ENCODE data around the gene NTSR1. TPM values are rescaled to one million over a fixed set of nuclear protein-coding genes. Genes with fewer than 3 reads are reported as not detected.

Gene NTSR1
- total and polyA plus RNA-seq, 2 of the 8 experiments (the other 6 are each of a cell fraction or from before 2014, with no cell fraction given) = 0.53 to 0.89 TPM

- TF ChIP-seq SIN3A (conservative IDR thresholded peaks at IDR 0.05 in 1 of 2, IDR thresholded peaks at IDR 0.05 in 1 of 2; ENCODE audit: low read depth in 1 of 2, low read length in 2 of 2) = no peak
- no peak for TF ChIP-seq SRF (IDR thresholded peaks at IDR 0.05; ENCODE audit: low read depth, low read length)
- no peak for TF ChIP-seq CEBPB (IDR thresholded peaks at IDR 0.05; ENCODE audit: low read depth, low read length)
- TF ChIP-seq EP300 (IDR thresholded peaks at IDR 0.05; ENCODE audit: borderline replicate concordance in 1 of 2, low read depth in 2 of 2, low read length in 2 of 2) = no peak
Measured at GRCh38 chr20:62758226-62758912, 49.7 kb downstream of the NTSR1 start (continued).
